ENCODE data around the gene TRIM41.

TRIM41 gene

DNA sequence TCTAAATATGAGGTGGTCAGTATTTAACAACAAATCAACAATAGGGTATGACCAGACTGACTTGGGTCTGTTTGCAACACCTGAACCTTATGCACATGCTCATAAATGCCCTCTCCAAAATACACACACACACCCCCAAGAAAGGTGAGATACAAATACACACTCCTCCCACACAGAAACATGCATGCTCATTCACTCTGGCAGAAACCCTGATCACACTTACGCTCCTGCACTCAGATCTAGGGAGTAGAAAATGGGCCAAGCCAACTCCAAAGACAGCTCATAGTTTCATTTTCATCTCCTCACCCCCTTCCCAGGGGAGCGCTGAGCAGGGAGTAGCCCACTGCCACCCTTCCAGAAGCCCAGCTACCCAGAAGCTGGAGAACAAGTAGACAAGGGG is 29.4 kb upstream of the TRIM41 start:
- H3K4me1 ChIP-seq (ENCODE audit: control insufficient read depth, insufficient read depth, low read length): peaks cover 4% of the 10 kb centered on the region
- H3K4me3 ChIP-seq (ENCODE audit: insufficient read depth, low read depth, low read length): no peak overlapping the region
- H3K27me3 ChIP-seq (ENCODE audit: control insufficient read depth, insufficient read depth, low read length, poor library complexity, severe bottlenecking): peaks cover 32% of the 10 kb centered on the region
- 89 to 90% methylated on average over 2 of the region's 2 CpGs for WGBS, 2 experiments
- no peak overlapping the region for H3K27ac ChIP-seq (ENCODE audit: insufficient read depth, low read depth, low read length, poor library complexity, severe bottlenecking)
- H3K36me3 ChIP-seq (ENCODE audit: control insufficient read depth, insufficient read depth, low read length): no peaks in the 10 kb centered on the region
- no peaks in the 10 kb centered on the region for H3K9me3 ChIP-seq (ENCODE audit: control insufficient read depth, low read length)

DNA sequence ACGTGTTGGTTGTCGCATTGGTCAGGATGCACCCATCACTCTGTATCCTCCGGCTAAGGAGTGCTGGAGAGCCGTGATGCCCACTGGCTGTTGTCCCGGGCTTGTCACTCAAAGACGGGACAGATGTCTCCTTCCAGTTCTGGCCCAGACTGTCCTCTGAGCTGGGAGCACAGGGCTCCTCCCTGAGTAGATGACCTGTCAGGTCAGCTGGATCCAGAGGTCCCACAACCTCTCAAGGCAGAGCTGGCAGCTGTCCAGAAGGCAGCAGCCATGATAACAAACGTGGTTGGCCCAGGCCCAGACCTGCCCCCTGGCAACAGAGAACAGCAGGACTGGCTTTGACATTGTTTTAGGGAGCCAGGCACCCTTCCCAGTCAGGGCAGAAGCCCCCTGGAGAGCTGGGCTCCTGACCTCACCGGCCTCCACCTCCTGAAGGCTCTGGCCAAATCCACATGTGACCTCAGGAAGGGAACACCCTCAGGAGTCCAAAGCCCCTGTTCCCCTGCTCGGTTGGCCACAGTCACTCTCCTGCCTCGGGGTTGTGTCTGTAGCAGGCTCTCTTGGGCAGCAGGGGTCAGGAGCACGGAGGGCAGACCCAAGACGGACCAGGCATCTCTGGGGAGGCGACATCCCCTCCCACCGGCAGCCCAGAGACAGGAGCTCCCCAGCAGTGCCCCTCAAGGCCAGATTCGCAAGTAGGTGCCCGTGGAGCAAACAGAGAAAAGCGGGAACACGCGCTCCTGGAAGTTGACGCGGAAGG is 28.4 kb upstream of the TRIM41 start:
- Histone ChIP-seq H3K27ac (ENCODE audit: insufficient read depth, low read depth, low read length, poor library complexity, severe bottlenecking) (no peak overlapping the region), H3K27me3 (ENCODE audit: control insufficient read depth, insufficient read depth, low read length, poor library complexity, severe bottlenecking) (peaks cover 29% of the 10 kb centered on the region), H3K9me3 (ENCODE audit: control insufficient read depth, low read length) (no peaks in the 10 kb centered on the region), H3K36me3 (ENCODE audit: control insufficient read depth, insufficient read depth, low read length) (no peaks in the 10 kb centered on the region), H3K4me3 (ENCODE audit: insufficient read depth, low read depth, low read length) (no peak overlapping the region), H3K4me1 (ENCODE audit: control insufficient read depth, insufficient read depth, low read length) (peaks cover 8% of the 10 kb centered on the region)
- 84 to 85% methylated on average over 21 of the region's 21 CpGs for WGBS, 2 experiments

DNA sequence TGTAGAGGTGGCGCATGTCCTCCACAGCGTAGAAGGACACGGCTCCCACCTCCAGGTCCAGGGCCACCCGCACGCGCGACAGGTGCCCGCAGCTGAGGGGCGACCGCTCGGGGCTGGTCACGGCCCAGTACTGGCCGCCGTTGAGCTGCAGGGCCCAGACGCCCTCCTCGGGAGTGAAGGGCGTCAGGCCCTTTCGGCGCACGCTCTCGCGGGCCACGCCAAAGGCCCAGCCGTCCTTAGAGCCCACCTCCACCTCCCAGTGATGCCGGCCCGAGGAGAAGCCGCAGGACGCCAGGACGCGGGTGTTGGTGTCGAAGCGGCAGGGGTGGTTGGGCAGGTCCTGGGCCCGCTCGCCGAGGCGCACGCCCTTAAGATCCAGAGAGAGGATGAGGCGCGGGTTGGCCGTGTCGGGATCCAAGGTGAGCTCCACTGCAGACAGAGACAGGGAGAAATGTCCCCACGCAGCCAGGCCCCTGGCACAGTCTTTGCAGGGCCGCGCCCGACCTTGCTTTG is 27.8 kb upstream of the TRIM41 start:
- H3K27ac ChIP-seq (ENCODE audit: insufficient read depth, low read depth, low read length, poor library complexity, severe bottlenecking): no peak overlapping the region
- 95% methylated on average over 45 of the region's 45 CpGs for WGBS, 2 experiments
- no peaks in the 10 kb centered on the region for H3K9me3 ChIP-seq (ENCODE audit: control insufficient read depth, low read length)
- H3K4me1 ChIP-seq (ENCODE audit: control insufficient read depth, insufficient read depth, low read length): peaks cover 8% of the 10 kb centered on the region
- H3K4me3 ChIP-seq (ENCODE audit: insufficient read depth, low read depth, low read length): no peak overlapping the region
- no peaks in the 10 kb centered on the region for H3K36me3 ChIP-seq (ENCODE audit: control insufficient read depth, insufficient read depth, low read length)
- peaks cover 29% of the 10 kb centered on the region for H3K27me3 ChIP-seq (ENCODE audit: control insufficient read depth, insufficient read depth, low read length, poor library complexity, severe bottlenecking)

DNA sequence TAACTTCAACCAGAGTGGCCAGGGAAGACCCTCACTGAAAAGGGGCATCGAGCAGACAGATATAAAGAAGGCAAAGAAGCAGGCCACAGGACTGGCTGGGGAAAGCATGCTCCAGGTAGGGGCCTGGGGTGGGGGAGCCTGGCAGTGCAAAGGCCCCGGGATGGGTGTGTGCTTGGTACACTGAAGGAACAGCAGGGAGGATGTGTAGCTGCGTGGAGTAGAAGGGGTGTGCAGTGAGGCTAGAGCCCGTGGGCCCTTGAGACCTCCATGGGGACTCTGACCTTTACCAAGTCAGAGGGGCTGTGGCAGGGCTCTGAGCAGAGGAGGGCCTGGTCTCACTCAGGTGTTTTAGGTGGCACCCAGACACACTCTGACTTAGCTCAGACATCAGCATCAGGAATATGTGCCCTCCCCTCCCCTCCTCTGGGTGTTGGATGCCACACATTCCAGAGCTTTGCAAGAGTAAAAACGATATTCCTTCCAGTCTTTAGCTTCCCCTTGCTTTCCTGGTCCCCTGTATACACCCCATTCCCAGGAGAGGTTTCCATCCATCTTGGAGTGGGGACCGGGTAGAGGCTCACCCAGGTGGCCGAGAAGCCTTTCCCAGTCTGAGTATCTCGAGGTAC is 25.6 kb upstream of the TRIM41 start:
- no peak overlapping the region for H3K27ac ChIP-seq (ENCODE audit: insufficient read depth, low read depth, low read length, poor library complexity, severe bottlenecking)
- H3K4me3 ChIP-seq (ENCODE audit: insufficient read depth, low read depth, low read length): no peak overlapping the region

DNA sequence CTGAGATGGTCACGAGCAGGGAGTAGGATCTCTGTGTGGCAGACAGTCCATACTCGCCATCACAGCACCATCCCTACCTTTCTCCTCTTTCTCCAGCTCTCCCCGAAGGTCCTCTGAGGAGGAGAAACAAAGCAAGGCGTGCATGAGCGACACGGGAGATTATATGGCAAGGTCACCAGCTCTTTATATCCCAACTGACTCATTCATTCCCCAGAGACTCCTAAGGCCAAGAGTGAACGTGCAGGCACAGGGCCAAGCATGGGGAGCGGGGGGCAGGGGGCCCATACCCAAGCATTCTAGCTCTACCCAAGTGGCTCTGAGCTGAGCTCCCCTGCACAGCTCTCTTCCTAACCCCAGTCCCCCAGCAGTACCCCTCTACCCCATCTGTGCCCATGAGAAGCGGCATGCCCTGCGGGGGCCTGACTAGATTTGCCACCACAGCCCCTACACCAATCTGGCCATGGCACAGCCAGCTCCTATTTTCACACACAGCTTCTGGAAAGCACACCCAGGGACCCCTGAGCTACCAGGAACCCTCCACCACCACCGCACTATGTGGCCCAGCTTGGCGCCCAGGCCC is 24.9 kb upstream of the TRIM41 start:
- Histone ChIP-seq H3K27ac (ENCODE audit: insufficient read depth, low read depth, low read length, poor library complexity, severe bottlenecking) (no peak overlapping the region), H3K27me3 (ENCODE audit: control insufficient read depth, insufficient read depth, low read length, poor library complexity, severe bottlenecking) (peaks cover 46% of the 10 kb centered on the region), H3K9me3 (ENCODE audit: control insufficient read depth, low read length) (no peaks in the 10 kb centered on the region), H3K36me3 (ENCODE audit: control insufficient read depth, insufficient read depth, low read length) (no peaks in the 10 kb centered on the region), H3K4me1 (ENCODE audit: control insufficient read depth, insufficient read depth, low read length) (peaks cover 8% of the 10 kb centered on the region), H3K4me3 (ENCODE audit: insufficient read depth, low read depth, low read length) (no peak overlapping the region)
- 84 to 85% methylated on average over 12 of the region's 12 CpGs for WGBS, 2 experiments

More for the DNA sequence above, 25.6 kb upstream of the TRIM41 start:
- no peaks in the 10 kb centered on the region for H3K9me3 ChIP-seq (ENCODE audit: control insufficient read depth, low read length)
- WGBS, 2 experiments: 78 to 82% methylated on average over 8 of the region's 8 CpGs
- peaks cover 8% of the 10 kb centered on the region for H3K4me1 ChIP-seq (ENCODE audit: control insufficient read depth, insufficient read depth, low read length)
- no peaks in the 10 kb centered on the region for H3K36me3 ChIP-seq (ENCODE audit: control insufficient read depth, insufficient read depth, low read length)
- H3K27me3 ChIP-seq (ENCODE audit: control insufficient read depth, insufficient read depth, low read length, poor library complexity, severe bottlenecking): peaks cover 38% of the 10 kb centered on the region

DNA sequence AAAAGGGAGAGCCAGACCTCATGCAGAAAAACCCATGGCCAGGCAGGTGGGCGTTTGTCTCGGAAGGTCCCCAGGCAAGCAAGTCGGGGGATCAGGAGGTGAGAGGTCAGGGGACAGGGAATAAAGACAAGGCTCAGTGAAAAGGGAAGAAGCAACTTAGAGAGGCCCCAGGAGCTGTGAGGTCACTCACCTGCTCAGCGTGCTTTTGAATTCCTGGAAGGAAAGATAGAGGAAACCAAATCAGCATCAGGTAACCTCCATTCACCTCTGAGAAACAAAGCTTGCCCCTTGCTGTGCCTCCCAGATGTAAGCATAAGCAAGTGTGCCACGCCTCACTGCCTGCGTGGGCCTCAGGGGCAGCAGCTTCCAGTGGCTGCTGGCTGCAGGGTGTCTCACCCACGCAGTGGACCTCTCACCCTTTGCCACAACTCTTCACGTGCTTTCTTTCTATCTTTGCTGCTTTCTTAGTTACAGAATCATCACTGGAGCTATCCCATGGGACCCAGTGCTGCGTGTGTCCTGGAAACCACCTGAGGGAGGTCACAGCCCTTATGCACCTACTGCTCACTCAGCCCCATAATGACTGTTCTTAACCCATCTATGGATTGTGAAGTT is 24.1 kb upstream of the TRIM41 start:
- peaks cover 8% of the 10 kb centered on the region for H3K4me1 ChIP-seq (ENCODE audit: control insufficient read depth, insufficient read depth, low read length)
- H3K4me3 ChIP-seq (ENCODE audit: insufficient read depth, low read depth, low read length): no peak overlapping the region
- no peak overlapping the region for H3K27ac ChIP-seq (ENCODE audit: insufficient read depth, low read depth, low read length, poor library complexity, severe bottlenecking)
- H3K36me3 ChIP-seq (ENCODE audit: control insufficient read depth, insufficient read depth, low read length): no peaks in the 10 kb centered on the region
- WGBS, 2 experiments: 42 to 53% methylated on average over 9 of the region's 9 CpGs
- H3K27me3 ChIP-seq (ENCODE audit: control insufficient read depth, insufficient read depth, low read length, poor library complexity, severe bottlenecking): peaks cover 54% of the 10 kb centered on the region
- H3K9me3 ChIP-seq (ENCODE audit: control insufficient read depth, low read length): no peaks in the 10 kb centered on the region

DNA sequence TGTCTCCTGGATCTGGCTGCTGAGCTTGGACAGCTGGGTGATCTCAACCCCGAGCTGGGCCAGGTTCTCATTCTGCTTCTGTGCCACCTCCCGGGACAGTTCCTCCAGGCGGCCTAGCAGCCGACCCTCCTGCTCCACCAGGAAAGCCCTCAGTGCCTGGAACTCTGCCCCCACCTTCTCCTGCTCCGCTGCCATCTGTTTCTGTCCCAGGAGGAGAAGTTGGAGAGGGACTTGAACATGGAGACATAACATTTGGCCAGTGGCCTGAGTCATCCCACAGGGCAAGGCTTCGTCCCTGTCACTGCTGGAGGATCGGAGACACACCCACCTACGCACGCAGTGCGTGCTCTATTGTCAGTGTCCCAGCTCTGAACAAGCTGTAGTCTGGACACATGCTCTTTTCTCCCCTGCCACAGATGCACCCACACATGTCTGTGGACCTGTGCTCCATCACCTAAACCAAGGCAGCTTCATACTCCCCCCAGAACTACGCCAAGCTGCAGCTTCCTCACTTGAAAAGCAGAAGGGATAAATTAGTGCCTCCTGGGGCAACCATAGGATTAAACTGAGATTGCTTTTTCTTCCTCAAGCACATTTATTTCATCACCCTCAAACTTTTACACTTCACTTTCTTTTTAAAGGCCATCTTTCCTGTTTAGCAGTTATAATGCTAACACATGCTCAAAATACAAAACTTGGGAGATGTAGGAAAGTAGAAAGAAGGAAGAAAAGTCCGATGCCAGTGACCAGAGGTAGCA is 23.0 kb upstream of the TRIM41 start:
- 84 to 87% methylated on average over 12 of the region's 12 CpGs for WGBS, 2 experiments
- no peaks in the 10 kb centered on the region for H3K36me3 ChIP-seq (ENCODE audit: control insufficient read depth, insufficient read depth, low read length)
- no peak overlapping the region for H3K27ac ChIP-seq (ENCODE audit: insufficient read depth, low read depth, low read length, poor library complexity, severe bottlenecking)
- no peak overlapping the region for H3K4me3 ChIP-seq (ENCODE audit: insufficient read depth, low read depth, low read length)
- H3K9me3 ChIP-seq (ENCODE audit: control insufficient read depth, low read length): no peaks in the 10 kb centered on the region
- peaks cover 64% of the 10 kb centered on the region for H3K27me3 ChIP-seq (ENCODE audit: control insufficient read depth, insufficient read depth, low read length, poor library complexity, severe bottlenecking)
- peaks cover 8% of the 10 kb centered on the region for H3K4me1 ChIP-seq (ENCODE audit: control insufficient read depth, insufficient read depth, low read length)

DNA sequence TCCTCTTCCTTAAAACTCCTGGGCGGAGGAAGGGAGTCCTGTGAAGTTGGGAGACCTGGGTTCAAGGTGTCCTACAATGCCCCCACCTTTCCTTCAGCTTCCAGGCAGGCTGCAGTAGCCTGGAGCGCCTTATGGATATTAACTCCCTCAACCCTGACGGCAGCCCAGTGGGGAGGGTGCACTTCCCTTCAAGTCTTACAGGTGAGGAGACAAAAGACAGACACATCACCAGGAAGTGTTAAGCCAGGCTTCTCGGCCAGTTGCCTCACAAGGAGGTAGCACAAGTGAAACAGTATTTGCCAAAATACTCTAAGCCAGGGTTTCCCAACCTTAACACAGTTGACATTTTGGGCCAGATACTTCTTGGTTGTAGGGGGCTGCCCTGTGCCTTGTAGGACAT is 22.3 kb upstream of the TRIM41 start:
- Histone ChIP-seq H3K4me1 (ENCODE audit: control insufficient read depth, insufficient read depth, low read length) (peaks cover 8% of the 10 kb centered on the region), H3K27ac (ENCODE audit: insufficient read depth, low read depth, low read length, poor library complexity, severe bottlenecking) (no peak overlapping the region), H3K27me3 (ENCODE audit: control insufficient read depth, insufficient read depth, low read length, poor library complexity, severe bottlenecking) (peaks cover 72% of the 10 kb centered on the region), H3K9me3 (ENCODE audit: control insufficient read depth, low read length) (no peaks in the 10 kb centered on the region), H3K4me3 (ENCODE audit: insufficient read depth, low read depth, low read length) (no peak overlapping the region), H3K36me3 (ENCODE audit: control insufficient read depth, insufficient read depth, low read length) (no peaks in the 10 kb centered on the region)
- WGBS, 2 experiments: 51 to 53% methylated on average over 4 of the region's 4 CpGs

DNA sequence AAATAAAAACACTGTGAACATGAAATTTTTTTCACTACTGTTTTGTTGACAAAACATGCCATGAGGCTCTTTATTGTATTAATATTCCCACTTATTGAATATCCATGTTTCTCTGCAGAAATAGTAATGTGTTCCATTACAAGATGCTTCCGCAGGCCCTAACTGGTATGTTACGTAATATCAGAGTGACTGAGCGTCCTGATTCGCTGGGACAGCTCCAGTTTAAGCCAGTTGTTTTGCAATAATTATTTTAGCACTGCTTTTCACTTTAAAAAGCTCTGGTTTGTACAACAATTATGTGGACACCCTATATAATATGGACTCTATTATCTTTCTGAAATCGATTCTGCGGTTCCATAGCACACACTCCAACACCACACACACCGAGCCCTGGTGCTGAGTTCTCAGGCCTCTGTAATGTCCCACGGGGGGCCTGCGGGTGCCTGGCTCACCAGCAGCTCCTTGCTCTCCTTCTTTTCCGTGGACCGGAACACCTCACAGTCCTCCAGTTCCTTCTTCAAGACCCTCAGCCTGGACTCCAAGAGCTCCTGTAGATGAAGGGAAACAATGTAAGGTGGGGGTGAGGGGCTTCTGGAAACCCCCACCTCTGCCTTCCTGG is 19.9 kb upstream of the TRIM41 start:
- no peaks in the 10 kb centered on the region for H3K36me3 ChIP-seq (ENCODE audit: control insufficient read depth, insufficient read depth, low read length)
- no peak overlapping the region for H3K27ac ChIP-seq (ENCODE audit: insufficient read depth, low read depth, low read length, poor library complexity, severe bottlenecking)
- no peak overlapping the region for H3K4me3 ChIP-seq (ENCODE audit: insufficient read depth, low read depth, low read length)
- WGBS, 2 experiments: 79 to 85% methylated on average over 11 of the region's 11 CpGs
- H3K9me3 ChIP-seq (ENCODE audit: control insufficient read depth, low read length): no peaks in the 10 kb centered on the region
- H3K27me3 ChIP-seq (ENCODE audit: control insufficient read depth, insufficient read depth, low read length, poor library complexity, severe bottlenecking): peaks cover 80% of the 10 kb centered on the region
- H3K4me1 ChIP-seq (ENCODE audit: control insufficient read depth, insufficient read depth, low read length): peaks cover 8% of the 10 kb centered on the region

Measured in ectodermal cell (in vitro differentiated cells).